ENCODE measurements around the gene EEF1G. TPM values are rescaled to one million over a fixed set of nuclear protein-coding genes. Genes with fewer than 3 reads are reported as not detected.
A peak's percentile ranks its signal among the peaks of the same experiment; 100 is the strongest.
"Not testable (repeated sequence)": the region's sequence is repeated elsewhere in the genome, so short reads cannot be mapped to it uniquely, and the experiment has no call there.

EEF1G gene
- total RNA-seq, 4 donors from 2014 or later = 1,334 to 1,814 (median 1,607) TPM

- intact Hi-C loops (cut with DNase I) = no loop called here
- TF ChIP-seq, protein P1, sequence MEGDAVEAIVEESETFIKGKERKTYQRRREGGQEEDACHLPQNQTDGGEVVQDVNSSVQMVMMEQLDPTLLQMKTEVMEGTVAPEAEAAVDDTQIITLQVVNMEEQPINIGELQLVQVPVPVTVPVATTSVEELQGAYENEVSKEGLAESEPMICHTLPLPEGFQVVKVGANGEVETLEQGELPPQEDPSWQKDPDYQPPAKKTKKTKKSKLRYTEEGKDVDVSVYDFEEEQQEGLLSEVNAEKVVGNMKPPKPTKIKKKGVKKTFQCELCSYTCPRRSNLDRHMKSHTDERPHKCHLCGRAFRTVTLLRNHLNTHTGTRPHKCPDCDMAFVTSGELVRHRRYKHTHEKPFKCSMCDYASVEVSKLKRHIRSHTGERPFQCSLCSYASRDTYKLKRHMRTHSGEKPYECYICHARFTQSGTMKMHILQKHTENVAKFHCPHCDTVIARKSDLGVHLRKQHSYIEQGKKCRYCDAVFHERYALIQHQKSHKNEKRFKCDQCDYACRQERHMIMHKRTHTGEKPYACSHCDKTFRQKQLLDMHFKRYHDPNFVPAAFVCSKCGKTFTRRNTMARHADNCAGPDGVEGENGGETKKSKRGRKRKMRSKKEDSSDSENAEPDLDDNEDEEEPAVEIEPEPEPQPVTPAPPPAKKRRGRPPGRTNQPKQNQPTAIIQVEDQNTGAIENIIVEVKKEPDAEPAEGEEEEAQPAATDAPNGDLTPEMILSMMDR (IDR thresholded peaks at IDR 0.05) = no peak
- TF ChIP-seq POLR2A (IDR thresholded peaks at IDR 0.05) = no peak
- no peak for DNase-seq
- Histone ChIP-seq H3K36me3 (peaks cover 65 to 83% of the 10 kb centered on the region in 2 donors), H3K27ac (no peak overlapping the region), H3K4me3 (replicated peaks in 1 of 3) (no peak overlapping the region), H3K4me1 (peaks cover 0 to under 1% of the 10 kb centered on the region in 2 donors), H3K9me3 (no peaks in the 10 kb centered on the region), H3K27me3 (no peaks in the 10 kb centered on the region)
- WGBS, 2 donors = 96% methylated on average over 8 of the region's 8 CpGs
These were observed 7.4 kb downstream of the EEF1G start for GRCh38 chr11:62566247-62566646.

DNA sequence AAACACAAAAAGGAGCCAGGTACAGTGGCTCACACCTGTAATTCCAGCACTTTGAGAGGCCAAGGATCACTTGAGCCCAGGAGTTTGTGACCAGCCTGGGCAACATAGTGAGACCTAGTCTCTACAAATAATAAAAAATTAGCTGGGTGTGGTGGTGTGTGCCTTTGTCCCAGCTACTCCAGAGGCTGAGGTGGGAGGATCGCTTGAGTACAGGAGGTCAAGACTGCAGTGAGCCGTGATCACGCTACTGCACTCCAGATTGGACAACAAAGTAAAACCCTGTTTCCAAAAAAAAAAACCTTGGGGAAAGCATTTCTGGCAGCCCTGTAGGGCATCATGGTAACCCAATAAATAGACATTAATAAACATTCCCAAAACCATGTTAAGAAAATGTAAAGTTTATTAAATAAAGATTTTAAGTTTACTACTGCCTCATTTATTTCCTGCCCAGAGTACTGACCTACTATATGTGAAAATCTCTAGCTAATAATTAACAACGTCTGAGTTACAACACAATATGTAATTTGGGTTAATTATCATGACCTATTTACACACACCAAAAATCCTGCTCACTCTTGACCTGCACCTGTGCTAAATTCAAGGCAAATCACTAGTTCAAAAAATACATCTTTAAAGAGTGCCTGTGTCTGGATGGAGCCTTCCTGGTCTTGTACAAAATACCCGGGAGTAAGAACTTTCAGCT, 8.4 kb downstream of the EEF1G start:
- H3K27ac ChIP-seq = no peak overlapping the region
- H3K9me3 ChIP-seq = no peaks in the 10 kb centered on the region
- H3K36me3 ChIP-seq = peaks cover 55 to 73% of the 10 kb centered on the region in 2 donors
- no peak for TF ChIP-seq POLR2A (IDR thresholded peaks at IDR 0.05)
- TF ChIP-seq, protein P1 (IDR thresholded peaks at IDR 0.05) = no peak
- peaks cover 8 to 9% of the 10 kb centered on the region in 2 donors for H3K4me1 ChIP-seq
- no peaks in the 10 kb centered on the region for H3K27me3 ChIP-seq
- no peak overlapping the region for H3K4me3 ChIP-seq (replicated peaks in 1 of 3)
- intact Hi-C loops (cut with DNase I) = no loop called here
- DNase-seq = no peak
- 80 to 83% methylated on average over 5 of the region's 5 CpGs for WGBS, 2 donors

- H3K36me3 ChIP-seq = peaks cover 54 to 55% of the 10 kb centered on the region in 2 donors
- peak overlapping the region in 1 of 3 donors; percentile 86 for H3K27ac ChIP-seq
- not testable (repeated sequence) for H3K9me3 ChIP-seq; H3K4me3 ChIP-seq (replicated peaks in 1 of 3); H3K27me3 ChIP-seq; DNase-seq
- 92 to 93% methylated on average over 3 of the region's 3 CpGs for WGBS, 2 donors
- intact Hi-C loops (cut with DNase I) = loop anchor here (5.0 kb wide), 1 partner anchor 139 kb away; no protein-coding TSS in a partner anchor
- peaks cover 16 to 24% of the 10 kb centered on the region in 2 donors for H3K4me1 ChIP-seq
These were observed 11.9 kb downstream of the EEF1G start for GRCh38 chr11:62561677-62562230.

- intact Hi-C loops (cut with DNase I) = loop anchor here (5.0 kb wide), 1 partner anchor 138 kb away; no protein-coding TSS in a partner anchor
- peak; percentile 94 to 96 for DNase-seq
- TF ChIP-seq, protein P1 (IDR thresholded peaks at IDR 0.05) = peak; percentile 41 to 97 (median 92)
- peak in 1 of 2 donors; percentile 17 for TF ChIP-seq POLR2A (IDR thresholded peaks at IDR 0.05)
- H3K36me3 ChIP-seq = peaks cover 44% of the 10 kb centered on the region in 2 donors
- peaks cover 27 to 35% of the 10 kb centered on the region in 2 donors for H3K4me1 ChIP-seq
- peak overlapping the region; percentile 77 to 86 (median 79) for H3K27ac ChIP-seq
- H3K4me3 ChIP-seq (replicated peaks in 1 of 3) = no peak overlapping the region
- H3K9me3 ChIP-seq = no peaks in the 10 kb centered on the region
- H3K27me3 ChIP-seq = no peaks in the 10 kb centered on the region
- WGBS, 2 donors = 49 to 55% methylated on average over 2 of the region's 2 CpGs
These were observed 13.1 kb downstream of the EEF1G start for GRCh38 chr11:62560566-62561103.

- not testable (repeated sequence) for H3K9me3 ChIP-seq; H3K27me3 ChIP-seq; H3K4me3 ChIP-seq (replicated peaks in 1 of 3); DNase-seq
- Histone ChIP-seq H3K36me3 (peaks cover 38 to 40% of the 10 kb centered on the region in 2 donors), H3K4me1 (peaks cover 37 to 45% of the 10 kb centered on the region in 2 donors), H3K27ac (peak overlapping the region; percentile 67 to 86 (median 77))
- intact Hi-C loops (cut with DNase I) = loop anchor here (5.0 kb wide), 1 partner anchor 137 kb away; no protein-coding TSS in a partner anchor
- 84 to 88% methylated on average over 5 of the region's 5 CpGs for WGBS, 2 donors
These were observed 14.1 kb downstream of the EEF1G start for GRCh38 chr11:62559626-62560025.

DNA sequence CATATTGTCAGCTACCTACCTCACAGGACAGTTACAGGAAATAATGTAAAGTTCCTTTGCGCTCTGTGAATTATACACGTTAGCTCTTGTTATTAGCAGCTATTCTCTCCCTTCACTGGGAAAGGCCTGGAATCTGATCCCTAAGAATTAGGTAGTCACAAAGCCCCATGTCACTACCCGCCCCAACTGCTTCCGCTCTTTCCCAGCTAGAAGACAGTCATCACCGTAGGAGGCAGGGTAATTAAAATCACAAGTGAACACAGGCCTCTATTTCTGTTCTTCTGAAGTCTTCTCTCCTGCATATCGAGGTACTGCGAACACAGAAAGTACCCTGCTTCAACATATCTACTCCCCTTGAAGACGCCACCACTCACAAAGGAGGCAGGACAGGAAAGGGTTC, 14.5 kb downstream of the EEF1G start:
- H3K4me3 ChIP-seq (replicated peaks in 1 of 3) = no peak overlapping the region
- TF ChIP-seq, protein P1 (IDR thresholded peaks at IDR 0.05) = no peak
- peak overlapping the region in 2 of 3 donors; percentile 77 to 86 for H3K27ac ChIP-seq
- intact Hi-C loops (cut with DNase I) = no loop called here
- no peaks in the 10 kb centered on the region for H3K27me3 ChIP-seq
- WGBS, 2 donors = 88 to 91% methylated on average over 8 of the region's 8 CpGs
- no peaks in the 10 kb centered on the region for H3K9me3 ChIP-seq
- DNase-seq = no peak
- H3K4me1 ChIP-seq = peaks cover 42 to 50% of the 10 kb centered on the region in 2 donors
- peaks cover 36 to 40% of the 10 kb centered on the region in 2 donors for H3K36me3 ChIP-seq
